DOHH2 (cell line): Measurements from ENCODE around the gene PROZ.

Experiments
- H3F3A ChIP-seq: fragments of 200-600 bp; sonication (generic), shearing (Covaris generic); 2 replicates; pipeline ENCODE4 v1.6.0; 2016; ENCODE audit warnings: antibody characterized with exemption, mild to moderate bottlenecking; ENCODE audit not compliant: control insufficient read depth, insufficient read depth
- H3K27ac ChIP-seq: fragments of 200-600 bp; sonication (generic); 2 replicates; pipeline ENCODE4 v1.5.1; 2014; ENCODE audit warnings: low read depth, mild to moderate bottlenecking, low read length, moderate library complexity
- H3K27me3 ChIP-seq: fragments of 200-600 bp; sonication (generic); 2 replicates; pipeline ENCODE4 v1.6.1; 2014; ENCODE audit warnings: mild to moderate bottlenecking, low read length, mixed read lengths; ENCODE audit not compliant: control insufficient read depth
- H3K36me3 ChIP-seq: fragments of 200-600 bp; sonication (generic); 2 replicates; pipeline ENCODE4 v1.6.1; 2014; ENCODE audit warnings: mild to moderate bottlenecking, low read length, moderate library complexity, mixed read lengths; ENCODE audit not compliant: control insufficient read depth
- H3K4me1 ChIP-seq: fragments of 200-600 bp; sonication (generic); 2 replicates; pipeline ENCODE4 v1.6.1; 2014; ENCODE audit warnings: mild to moderate bottlenecking, low read length, mixed read lengths; ENCODE audit not compliant: control insufficient read depth
- H3K4me2 ChIP-seq: fragments of 200-600 bp; sonication (generic); 2 replicates; pipeline ENCODE4 v1.6.0; 2014; ENCODE audit warnings: mild to moderate bottlenecking, low read length, moderate library complexity
- H3K4me3 ChIP-seq: fragments of 200-600 bp; sonication (generic); 2 replicates; pipeline ENCODE4 v1.5.1; 2014; ENCODE audit warnings: mild to moderate bottlenecking, low read length, mixed read lengths
- H3K79me2 ChIP-seq: fragments of 200-600 bp; sonication (generic); 2 replicates; pipeline ENCODE4 v1.6.1; 2014; ENCODE audit warnings: mild to moderate bottlenecking, low read length, mixed read lengths; ENCODE audit not compliant: control insufficient read depth
- H3K9me2 ChIP-seq: fragments of 200-600 bp; sonication (generic); replicated peaks from 2 replicates; pipeline ENCODE4 v1.6.1; 2014; ENCODE audit warnings: mild to moderate bottlenecking, low read length, mixed read lengths; ENCODE audit not compliant: control insufficient read depth
- H3K9me3 ChIP-seq: fragments of 200-600 bp; sonication (generic); 2 replicates; pipeline ENCODE4 v1.6.1; 2014; ENCODE audit warnings: antibody characterized with exemption, low read length, mixed read lengths; ENCODE audit not compliant: control insufficient read depth, insufficient read depth
- H4K20me1 ChIP-seq: fragments of 200-600 bp; sonication (generic); 2 replicates; pipeline ENCODE4 v1.6.0; 2014; ENCODE audit warnings: low read depth, mild to moderate bottlenecking, antibody characterized with exemption, low read length, moderate library complexity; ENCODE audit not compliant: control insufficient read depth, insufficient read depth
- EZH2phosphoT487 ChIP-seq: fragments of 200-600 bp; sonication (generic); IDR thresholded peaks from 2 replicates; pipeline ENCODE4 v1.6.1; 2017; ENCODE audit warnings: borderline replicate concordance, mild to moderate bottlenecking, antibody characterized with exemption, low read length, moderate library complexity, mixed read lengths
- TF ChIP-seq, protein P1 (sequence below): fragments of 200-600 bp; sonication (generic); IDR thresholded peaks from one replicate; pipeline ENCODE4 v1.5.1; 2014; ENCODE audit warnings: antibody characterized with exemption, mild to moderate bottlenecking, low read depth, low read length; ENCODE audit not compliant: poor library complexity, severe bottlenecking

Gene PROZ

DNA sequence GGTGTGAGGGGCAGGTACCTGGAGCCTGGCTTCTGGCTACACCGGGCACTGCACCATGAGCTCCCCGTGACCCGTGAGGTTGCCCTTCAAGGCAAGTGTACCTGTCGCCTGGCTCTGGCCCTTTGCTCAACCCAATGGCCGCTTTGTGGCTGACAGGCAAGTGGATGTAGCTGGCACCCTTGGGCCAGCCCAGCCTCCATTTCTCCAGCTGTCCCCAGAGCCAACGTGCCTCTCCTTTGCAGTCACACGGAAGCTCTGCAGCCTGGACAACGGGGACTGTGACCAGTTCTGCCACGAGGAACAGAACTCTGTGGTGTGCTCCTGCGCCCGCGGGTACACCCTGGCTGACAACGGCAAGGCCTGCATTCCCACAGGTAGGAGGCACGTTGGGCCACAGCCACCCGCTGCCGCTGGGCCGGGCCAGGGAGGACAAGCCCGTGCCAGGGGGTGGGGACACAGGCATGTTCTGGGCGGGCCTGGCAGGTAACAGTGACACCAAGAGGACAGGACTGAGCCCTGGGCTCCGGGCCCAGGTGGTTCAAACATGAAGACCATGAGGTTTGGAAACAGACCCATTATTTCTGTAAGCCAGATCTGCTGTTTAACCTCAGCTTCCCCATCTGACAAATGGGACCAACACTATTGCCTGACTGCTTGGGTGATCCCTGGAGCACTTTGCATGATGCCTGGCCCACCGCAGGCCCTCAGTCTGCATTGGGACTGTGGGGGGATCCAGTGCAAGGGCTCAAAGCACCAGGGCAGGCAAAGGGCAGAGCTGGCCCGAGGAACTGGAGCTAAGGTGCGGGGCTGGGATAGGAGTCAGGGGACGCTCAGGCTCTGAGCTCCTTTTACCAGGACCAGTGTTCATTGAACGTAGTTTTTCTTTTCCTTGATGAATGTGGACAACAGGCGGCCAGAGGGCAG lies 17.5 kb upstream of the PROZ start:
- H3F3A ChIP-seq, result no peaks in the 10 kb centered on the region
- H3K27ac ChIP-seq, result no peak overlapping the region
- H3K4me3 ChIP-seq, result no peak overlapping the region
- no peaks in the 10 kb centered on the region for H3K4me1 ChIP-seq
- H3K9me2 ChIP-seq, result no peaks in the 10 kb centered on the region
- H3K4me2 ChIP-seq, result no peak overlapping the region
- H4K20me1 ChIP-seq, result no peaks in the 10 kb centered on the region
- no peaks in the 10 kb centered on the region for H3K9me3 ChIP-seq
- no peaks in the 10 kb centered on the region for H3K79me2 ChIP-seq
- TF ChIP-seq, protein P1, sequence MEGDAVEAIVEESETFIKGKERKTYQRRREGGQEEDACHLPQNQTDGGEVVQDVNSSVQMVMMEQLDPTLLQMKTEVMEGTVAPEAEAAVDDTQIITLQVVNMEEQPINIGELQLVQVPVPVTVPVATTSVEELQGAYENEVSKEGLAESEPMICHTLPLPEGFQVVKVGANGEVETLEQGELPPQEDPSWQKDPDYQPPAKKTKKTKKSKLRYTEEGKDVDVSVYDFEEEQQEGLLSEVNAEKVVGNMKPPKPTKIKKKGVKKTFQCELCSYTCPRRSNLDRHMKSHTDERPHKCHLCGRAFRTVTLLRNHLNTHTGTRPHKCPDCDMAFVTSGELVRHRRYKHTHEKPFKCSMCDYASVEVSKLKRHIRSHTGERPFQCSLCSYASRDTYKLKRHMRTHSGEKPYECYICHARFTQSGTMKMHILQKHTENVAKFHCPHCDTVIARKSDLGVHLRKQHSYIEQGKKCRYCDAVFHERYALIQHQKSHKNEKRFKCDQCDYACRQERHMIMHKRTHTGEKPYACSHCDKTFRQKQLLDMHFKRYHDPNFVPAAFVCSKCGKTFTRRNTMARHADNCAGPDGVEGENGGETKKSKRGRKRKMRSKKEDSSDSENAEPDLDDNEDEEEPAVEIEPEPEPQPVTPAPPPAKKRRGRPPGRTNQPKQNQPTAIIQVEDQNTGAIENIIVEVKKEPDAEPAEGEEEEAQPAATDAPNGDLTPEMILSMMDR, result no peak
- no peak for TF ChIP-seq EZH2phosphoT487
- H3K27me3 ChIP-seq, result peaks cover 3% of the 10 kb centered on the region; the same call in 1 of the 2 replicates
- no peaks in the 10 kb centered on the region for H3K36me3 ChIP-seq

DNA sequence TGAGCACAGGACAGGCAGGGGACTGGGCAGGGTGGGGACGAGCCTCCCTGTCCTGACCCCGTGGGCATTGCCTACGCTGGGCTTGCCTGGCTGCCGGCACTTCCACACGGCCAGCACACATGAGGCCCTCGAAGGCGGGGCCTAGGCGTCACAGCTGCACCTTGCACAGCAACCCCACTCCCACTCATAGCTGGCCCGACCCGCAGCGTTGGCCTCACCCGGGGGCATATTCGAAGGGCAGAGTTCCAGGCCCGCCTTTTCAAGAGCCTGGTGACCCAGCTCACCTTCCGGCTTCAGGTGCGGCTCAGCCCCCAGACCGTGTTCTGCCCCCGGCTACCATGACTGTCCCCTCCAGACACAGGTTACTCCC lies 16.9 kb upstream of the PROZ start:
- H3F3A ChIP-seq, result no peaks in the 10 kb centered on the region
- peaks cover 3% of the 10 kb centered on the region; the same call in 1 of the 2 replicates for H3K27me3 ChIP-seq
- no peaks in the 10 kb centered on the region for H3K4me1 ChIP-seq
- H3K9me3 ChIP-seq, result no peaks in the 10 kb centered on the region
- H3K4me3 ChIP-seq, result no peak overlapping the region
- H3K4me2 ChIP-seq, result no peak overlapping the region
- H3K9me2 ChIP-seq, result no peaks in the 10 kb centered on the region
- no peaks in the 10 kb centered on the region for H4K20me1 ChIP-seq
- no peaks in the 10 kb centered on the region for H3K36me3 ChIP-seq
- no peak overlapping the region for H3K27ac ChIP-seq
- no peak for TF ChIP-seq EZH2phosphoT487
- TF ChIP-seq, protein P1, result no peak
- H3K79me2 ChIP-seq, result no peaks in the 10 kb centered on the region

DNA sequence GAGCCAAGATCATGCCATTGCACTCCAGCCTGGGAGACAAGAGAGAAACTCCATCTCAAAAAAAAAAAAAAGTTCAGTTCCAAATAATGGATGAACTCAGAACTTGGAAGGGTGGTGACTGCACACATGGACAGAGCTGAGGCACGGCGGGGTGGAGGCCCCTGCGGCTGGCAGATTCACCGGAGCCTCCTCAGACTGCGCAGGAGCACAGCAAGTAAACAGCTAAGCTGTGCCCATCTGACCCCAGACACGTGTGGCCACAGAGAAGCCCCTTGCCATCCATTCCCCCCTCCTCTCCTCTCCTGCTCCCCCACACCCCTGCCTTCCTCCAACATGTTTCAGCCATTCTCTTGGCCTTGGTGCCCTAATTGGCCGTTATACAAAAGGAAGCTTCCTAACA lies 15.6 kb upstream of the PROZ start:
- H4K20me1 ChIP-seq, result no peaks in the 10 kb centered on the region
- no peaks in the 10 kb centered on the region for H3K9me3 ChIP-seq
- H3F3A ChIP-seq, result no peaks in the 10 kb centered on the region
- H3K9me2 ChIP-seq, result no peaks in the 10 kb centered on the region
- H3K4me2 ChIP-seq, result no peak overlapping the region
- no peaks in the 10 kb centered on the region for H3K36me3 ChIP-seq
- no peak overlapping the region for H3K27ac ChIP-seq
- TF ChIP-seq, protein P1, result no peak
- TF ChIP-seq EZH2phosphoT487, result no peak
- H3K4me1 ChIP-seq, result no peaks in the 10 kb centered on the region
- H3K27me3 ChIP-seq, result peaks cover 3% of the 10 kb centered on the region; the same call in 1 of the 2 replicates
- no peaks in the 10 kb centered on the region for H3K79me2 ChIP-seq
- no peak overlapping the region for H3K4me3 ChIP-seq
